Measurements from ENCODE around the gene PPP1R3F. TPM values are rescaled to one million over a fixed set of nuclear protein-coding genes. Genes with fewer than 3 reads are reported as not detected.
A peak's percentile ranks its signal among the peaks of the same experiment; 100 is the strongest.
"Not testable (repeated sequence)": the region's sequence is repeated elsewhere in the genome, so short reads cannot be mapped to it uniquely, and the experiment has no call there.

Gene PPP1R3F
- total and polyA plus RNA-seq, 2 donors from 2014 or later, result 4.5 to 5.1 TPM

- no peak within 1 kb of the TSS for H3K27ac ChIP-seq (ENCODE audit: low read depth in 2 of 2, low read length in 2 of 2)
- FAIRE-seq (no peak), DNase-seq (no peak)
- TF ChIP-seq CTCF (IDR thresholded peaks at IDR 0.05; ENCODE audit: borderline replicate concordance, extremely low read depth, insufficient read depth), result no peak
- H3K4me3 ChIP-seq (ENCODE audit: low read length in 3 of 3), result no peak within 1 kb of the TSS
- H3K4me1 ChIP-seq (ENCODE audit: control insufficient read depth in 2 of 3, insufficient read depth in 2 of 3, low read depth in 1 of 3, low read length in 3 of 3), result no peaks in the 10 kb centered on the region
- H3K36me3 ChIP-seq (ENCODE audit: control insufficient read depth in 2 of 3, insufficient read depth in 3 of 3, low read length in 3 of 3), result no peaks in the 10 kb centered on the region
- intact Hi-C loops (cut with DNase I), result no loop called here
- H3K9me3 ChIP-seq (ENCODE audit: control insufficient read depth in 2 of 3, insufficient read depth in 1 of 3, low read length in 3 of 3), result no peaks in the 10 kb centered on the region
- H3K9ac ChIP-seq (ENCODE audit: low read length in 3 of 3), result no peak within 1 kb of the TSS
- H3K27me3 ChIP-seq (ENCODE audit: control insufficient read depth, insufficient read depth, low read length), result no peaks in the 10 kb centered on the region
Measured at GRCh38 chrX:49303346-49303745, 33.8 kb downstream of the PPP1R3F start, which contains the start of gene GAGE10. TSS of gene GAGE10 (plus strand) at chrX:49303646. CDS start at chrX:49304860, 1,214 bp downstream.

GRCh38 chrX:49307775-49308174 lies 38.2 kb downstream of the PPP1R3F start:
- H3K4me3 ChIP-seq (ENCODE audit: low read length in 3 of 3); H3K9me3 ChIP-seq (ENCODE audit: control insufficient read depth in 2 of 3, insufficient read depth in 1 of 3, low read length in 3 of 3); H3K9ac ChIP-seq (ENCODE audit: low read length in 3 of 3); H3K27ac ChIP-seq (ENCODE audit: low read depth in 2 of 2, low read length in 2 of 2); DNase-seq; FAIRE-seq; H3K4me1 ChIP-seq (ENCODE audit: control insufficient read depth in 2 of 3, insufficient read depth in 2 of 3, low read depth in 1 of 3, low read length in 3 of 3); H3K27me3 ChIP-seq (ENCODE audit: control insufficient read depth, insufficient read depth, low read length); intact Hi-C loops (cut with DNase I); H3K36me3 ChIP-seq (ENCODE audit: control insufficient read depth in 2 of 3, insufficient read depth in 3 of 3, low read length in 3 of 3): not testable (repeated sequence)

GRCh38 chrX:49308604-49309269 lies 39.1 kb downstream of the PPP1R3F start:
- H3K4me1 ChIP-seq (ENCODE audit: control insufficient read depth in 2 of 3, insufficient read depth in 2 of 3, low read depth in 1 of 3, low read length in 3 of 3), result no peaks in the 10 kb centered on the region
- no peak overlapping the region for H3K27ac ChIP-seq (ENCODE audit: low read depth in 2 of 2, low read length in 2 of 2)
- no peaks in the 10 kb centered on the region for H3K9me3 ChIP-seq (ENCODE audit: control insufficient read depth in 2 of 3, insufficient read depth in 1 of 3, low read length in 3 of 3)
- H3K9ac ChIP-seq (ENCODE audit: low read length in 3 of 3), result peak overlapping the region in 1 of 3 donors; percentile 28
- intact Hi-C loops (cut with DNase I), result no loop called here
- TF ChIP-seq CTCF (IDR thresholded peaks at IDR 0.05; ENCODE audit: borderline replicate concordance, extremely low read depth, insufficient read depth), result no peak
- peak overlapping the region in 2 of 3 donors; percentile 48 to 49 for H3K4me3 ChIP-seq (ENCODE audit: low read length in 3 of 3)
- no peaks in the 10 kb centered on the region for H3K27me3 ChIP-seq (ENCODE audit: control insufficient read depth, insufficient read depth, low read length)
- FAIRE-seq (no peak), DNase-seq (peak in 2 of 5 donors; percentile 16 to 29)
- no peaks in the 10 kb centered on the region for H3K36me3 ChIP-seq (ENCODE audit: control insufficient read depth in 2 of 3, insufficient read depth in 3 of 3, low read length in 3 of 3)

GRCh38 chrX:49309401-49309981 lies 39.9 kb downstream of the PPP1R3F start:
- no peaks in the 10 kb centered on the region for H3K4me1 ChIP-seq (ENCODE audit: control insufficient read depth in 2 of 3, insufficient read depth in 2 of 3, low read depth in 1 of 3, low read length in 3 of 3)
- peak overlapping the region in 2 of 3 donors; percentile 28 to 41 for H3K9ac ChIP-seq (ENCODE audit: low read length in 3 of 3)
- FAIRE-seq (peak; percentile 42), DNase-seq (peak in 3 of 5 donors; percentile 28 to 72 (median 70))
- no peaks in the 10 kb centered on the region for H3K27me3 ChIP-seq (ENCODE audit: control insufficient read depth, insufficient read depth, low read length)
- H3K9me3 ChIP-seq (ENCODE audit: control insufficient read depth in 2 of 3, insufficient read depth in 1 of 3, low read length in 3 of 3), result no peaks in the 10 kb centered on the region
- peak overlapping the region; percentile 23 to 53 for H3K27ac ChIP-seq (ENCODE audit: low read depth in 2 of 2, low read length in 2 of 2)
- H3K4me3 ChIP-seq (ENCODE audit: low read length in 3 of 3), result peak overlapping the region; percentile 34 to 49 (median 48)
- no peak for TF ChIP-seq CTCF (IDR thresholded peaks at IDR 0.05; ENCODE audit: borderline replicate concordance, extremely low read depth, insufficient read depth)
- intact Hi-C loops (cut with DNase I), result no loop called here
- no peaks in the 10 kb centered on the region for H3K36me3 ChIP-seq (ENCODE audit: control insufficient read depth in 2 of 3, insufficient read depth in 3 of 3, low read length in 3 of 3)
